Epithelial cell of proximal tubule (primary cell): Measurements from ENCODE around the gene FER. TPM values are rescaled to one million over a fixed set of nuclear protein-coding genes. Genes with fewer than 3 reads are reported as not detected.

Experiments
- DNase-seq: peaks from one replicate; pipeline ENCODE4 v3.0.0-alpha.2; 2011; ENCODE audit warnings: low read depth
- H3K4me3 ChIP-seq: 2 replicates; pipeline ENCODE4 v1.5.1; 2011; ENCODE audit warnings: low read depth, mild to moderate bottlenecking, low read length
- total RNA-seq: library from RNA; depleted of rRNA; stranded (reverse); fragments of >200 nt; gene quantifications from 2 replicates; pipeline ENCODE4 v1.2.3, GENCODE V29; 2015
- TF ChIP-seq, protein P1 (sequence below): conservative IDR thresholded peaks from 2 replicates; pipeline ENCODE4 v1.5.1; 2012; ENCODE audit warnings: low read depth, mild to moderate bottlenecking, low read length

FER gene
- total RNA-seq, 1 donor from 2014 or later, result 10.1 TPM

DNA sequence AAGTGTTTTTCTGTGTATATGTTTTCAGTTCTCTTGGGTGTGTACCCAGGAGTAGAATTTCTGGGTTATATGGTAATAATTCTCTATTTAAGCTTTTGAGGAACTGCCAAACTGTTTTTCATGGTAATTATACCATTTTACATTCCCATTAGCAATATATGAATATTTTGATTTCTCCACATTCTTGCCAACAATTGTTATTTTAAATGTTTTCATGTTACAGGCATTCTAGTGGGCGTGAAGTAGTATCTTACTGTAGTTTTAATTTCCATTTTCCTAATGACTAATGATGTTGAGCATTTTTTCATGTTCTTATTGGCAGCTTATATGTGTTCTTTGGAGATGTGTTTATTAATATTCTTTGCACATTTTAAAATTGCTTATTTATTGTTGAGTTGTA, 199.5 kb downstream of the FER start:
- no peak for DNase-seq
- H3K4me3 ChIP-seq, result no peak overlapping the region
- TF ChIP-seq, protein P1, sequence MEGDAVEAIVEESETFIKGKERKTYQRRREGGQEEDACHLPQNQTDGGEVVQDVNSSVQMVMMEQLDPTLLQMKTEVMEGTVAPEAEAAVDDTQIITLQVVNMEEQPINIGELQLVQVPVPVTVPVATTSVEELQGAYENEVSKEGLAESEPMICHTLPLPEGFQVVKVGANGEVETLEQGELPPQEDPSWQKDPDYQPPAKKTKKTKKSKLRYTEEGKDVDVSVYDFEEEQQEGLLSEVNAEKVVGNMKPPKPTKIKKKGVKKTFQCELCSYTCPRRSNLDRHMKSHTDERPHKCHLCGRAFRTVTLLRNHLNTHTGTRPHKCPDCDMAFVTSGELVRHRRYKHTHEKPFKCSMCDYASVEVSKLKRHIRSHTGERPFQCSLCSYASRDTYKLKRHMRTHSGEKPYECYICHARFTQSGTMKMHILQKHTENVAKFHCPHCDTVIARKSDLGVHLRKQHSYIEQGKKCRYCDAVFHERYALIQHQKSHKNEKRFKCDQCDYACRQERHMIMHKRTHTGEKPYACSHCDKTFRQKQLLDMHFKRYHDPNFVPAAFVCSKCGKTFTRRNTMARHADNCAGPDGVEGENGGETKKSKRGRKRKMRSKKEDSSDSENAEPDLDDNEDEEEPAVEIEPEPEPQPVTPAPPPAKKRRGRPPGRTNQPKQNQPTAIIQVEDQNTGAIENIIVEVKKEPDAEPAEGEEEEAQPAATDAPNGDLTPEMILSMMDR, result no peak

DNA sequence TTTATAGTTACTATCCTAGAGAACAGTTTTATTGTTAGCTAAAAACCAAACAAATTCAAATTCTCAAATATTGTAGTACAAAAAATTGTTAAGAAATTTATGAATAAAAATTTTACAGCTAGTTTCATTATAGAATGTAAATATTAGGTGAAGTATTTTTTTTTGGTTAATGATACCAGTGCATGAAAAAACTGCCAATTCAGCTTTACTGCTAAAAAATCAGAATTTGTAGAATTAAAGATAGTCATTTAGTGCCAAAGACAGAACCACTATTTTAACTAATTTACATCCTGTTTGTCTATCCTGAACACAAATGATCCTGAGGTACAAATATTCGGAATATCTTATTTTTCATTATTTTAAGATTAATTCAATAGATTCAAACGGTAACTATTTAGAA, 202.6 kb downstream of the FER start:
- H3K4me3 ChIP-seq, result no peak overlapping the region
- no peak for DNase-seq
- TF ChIP-seq, protein P1, result no peak

DNA sequence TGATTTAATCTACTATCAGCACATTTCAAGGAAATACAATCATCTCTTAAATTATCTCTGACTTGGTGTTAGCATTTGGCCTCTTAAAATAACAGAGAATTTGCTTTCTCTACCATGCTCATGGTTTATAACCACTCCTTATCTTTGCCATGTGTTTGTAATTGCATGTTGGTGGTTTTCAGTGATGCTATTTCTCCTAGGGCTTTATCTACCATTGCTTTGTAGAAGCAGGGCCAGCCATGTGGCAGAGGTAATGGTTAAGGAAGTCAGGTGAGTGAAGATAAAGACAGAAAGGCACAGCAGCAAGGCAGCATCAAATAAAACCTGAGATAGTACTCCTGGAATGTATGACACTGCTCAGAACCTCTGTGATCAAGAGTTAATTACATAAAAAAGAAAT, 206.2 kb downstream of the FER start:
- H3K4me3 ChIP-seq, result no peak overlapping the region
- no peak for DNase-seq
- TF ChIP-seq, protein P1, result no peak

DNA sequence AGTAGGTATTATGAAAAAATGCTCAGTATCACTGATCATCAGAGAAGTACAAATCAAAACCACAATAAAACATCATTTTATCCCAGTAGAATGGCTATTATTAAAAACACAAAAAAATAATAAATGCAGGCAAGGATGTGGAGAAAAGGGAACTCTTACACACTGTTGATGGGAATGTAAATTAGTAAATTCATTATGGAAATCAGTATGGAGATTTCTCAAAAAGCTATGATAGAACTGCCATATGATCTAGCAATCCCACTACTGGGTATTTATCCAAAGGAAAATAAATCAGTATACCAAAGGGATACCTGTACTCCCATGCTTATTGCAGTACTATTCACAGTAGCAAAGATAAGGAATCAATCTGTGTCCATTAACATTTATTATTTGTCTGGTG, 209.6 kb downstream of the FER start:
- TF ChIP-seq, protein P1, result no peak
- H3K4me3 ChIP-seq, result no peak overlapping the region
- DNase-seq, result no peak

DNA sequence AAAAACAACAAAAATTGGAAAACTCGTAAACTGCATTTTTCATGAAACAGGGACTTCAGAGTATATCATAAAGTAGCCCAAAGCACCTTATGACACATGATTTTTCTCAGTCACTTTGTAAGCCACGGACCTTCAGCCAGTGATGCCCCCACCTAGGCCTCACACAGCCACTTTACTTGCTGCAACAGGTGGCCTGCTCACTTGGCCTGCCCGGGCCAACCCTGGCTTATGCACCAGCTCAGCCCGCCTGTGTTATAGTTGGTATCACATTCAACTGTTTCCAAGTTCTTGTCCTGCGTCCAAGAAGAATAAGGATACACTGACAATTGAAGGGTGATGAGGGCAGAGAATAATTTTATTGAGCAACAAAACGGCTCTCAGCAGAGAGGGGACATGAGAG, 219.2 kb downstream of the FER start:
- H3K4me3 ChIP-seq, result no peak overlapping the region
- DNase-seq, result no peak
- TF ChIP-seq, protein P1, result no peak

DNA sequence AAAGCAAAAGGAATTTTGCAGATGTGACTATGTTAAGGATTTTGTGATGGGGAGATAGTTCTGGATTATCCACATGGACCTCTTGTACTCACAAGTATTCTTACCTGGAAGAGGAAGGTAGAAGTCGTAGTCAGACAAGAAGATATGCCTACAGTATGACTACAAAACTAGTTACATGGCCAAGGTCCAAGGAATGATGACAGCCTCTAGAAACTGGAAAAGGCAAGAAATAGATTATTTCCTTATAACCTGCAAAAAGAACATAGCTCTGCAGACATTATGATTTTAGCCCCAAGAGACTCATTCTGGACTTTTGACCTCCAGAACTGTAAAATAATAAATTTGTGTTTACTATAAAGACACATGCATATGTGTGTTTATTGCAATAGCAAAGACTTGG, 226.9 kb downstream of the FER start:
- H3K4me3 ChIP-seq, result no peak overlapping the region
- TF ChIP-seq, protein P1, result no peak
- no peak for DNase-seq

DNA sequence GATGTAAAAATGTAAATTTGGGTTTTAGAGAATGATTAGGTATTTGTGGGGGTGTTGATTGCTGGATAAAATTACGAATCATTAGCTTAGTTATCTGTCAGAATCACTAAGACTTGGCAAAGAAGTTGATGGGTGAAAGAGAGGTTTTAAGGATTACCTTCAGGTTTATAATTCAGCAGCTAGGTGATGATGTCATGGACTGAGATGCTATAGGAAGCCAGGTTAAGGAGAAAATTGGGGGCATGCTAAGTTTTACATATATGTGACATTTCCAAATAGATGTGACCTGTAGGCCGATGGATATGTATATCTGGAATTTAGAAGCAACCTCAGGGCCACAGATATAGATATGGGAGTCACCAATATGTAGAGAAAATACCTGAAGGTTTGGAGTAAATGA, 228.0 kb downstream of the FER start:
- DNase-seq, result no peak
- H3K4me3 ChIP-seq, result no peak overlapping the region
- TF ChIP-seq, protein P1, result no peak
